GM12892 (cell line): ENCODE measurements around the gene CCR2.

Experiments
- POLR2A ChIP-seq: IDR thresholded peaks from 2 replicates; pipeline ENCODE4 v1.6.1; 2011; ENCODE audit warnings: low read depth, low read length, control low read depth
- POLR2AphosphoS5 ChIP-seq: IDR thresholded peaks from 2 replicates; pipeline ENCODE4 v1.6.1; 2011; ENCODE audit warnings: low read depth, low read length, control low read depth
- TAF1 ChIP-seq: IDR thresholded peaks from 2 replicates; pipeline ENCODE4 v1.6.1; 2011; ENCODE audit warnings: low read depth, mild to moderate bottlenecking, control low read depth, low read length, borderline replicate concordance

GRCh38 chr3:46372492-46373359 is 18.8 kb downstream of the CCR2 start:
- TF ChIP-seq POLR2AphosphoS5 (no peak), POLR2A (no peak), TAF1 (no peak)
